Thyroid gland (tissue), 4 donors: ENCODE measurements around the gene MRPL51. TPM values are rescaled to one million over a fixed set of nuclear protein-coding genes. Genes with fewer than 3 reads are reported as not detected.

Source experiments
- DNase-seq, 2 donors: peaks; one replicate each; pipeline ENCODE4 v3.0.0-alpha.2; 2019
- H3K27ac ChIP-seq, 3 donors: fragments of 200-600 bp; sonication (generic); 1 replicate in 2 of 3; 2 replicates in 1 of 3; pipeline ENCODE4 v1.5.1; 2016 to 2019; ENCODE audit warnings: mild to moderate bottlenecking in 1 of 3, moderate library complexity in 1 of 3
- H3K27me3 ChIP-seq: fragments of 200-600 bp; sonication (generic); one replicate; pipeline ENCODE4 v1.5.1; 2019
- H3K36me3 ChIP-seq, 2 donors: fragments of 200-600 bp; sonication (generic); one replicate each; pipeline ENCODE4 v1.5.1; 2016 to 2019
- H3K4me1 ChIP-seq, 2 donors: fragments of 200-600 bp; sonication (generic); one replicate each; pipeline ENCODE4 v1.5.1; 2017 to 2019
- H3K4me3 ChIP-seq, 3 donors: fragments of 200-600 bp; sonication (generic); replicated peaks in 1 of 3; 1 replicate in 2 of 3; 2 replicates in 1 of 3; pipeline ENCODE4 v1.5.1; 2016; ENCODE audit warnings: mild to moderate bottlenecking in 1 of 3
- H3K9me3 ChIP-seq: fragments of 200-600 bp; sonication (generic); one replicate; pipeline ENCODE4 v1.5.1; 2017
- POLR2A ChIP-seq, 2 donors: fragments of 450-650 bp; IDR thresholded peaks; one replicate each; pipeline ENCODE4 v1.6.1; 2017; ENCODE audit warnings: antibody characterized with exemption in 2 of 2, mild to moderate bottlenecking in 2 of 2, moderate library complexity in 1 of 2
- WGBS, 2 donors: methylation state at CpG; one replicate each; pipeline ENCODE4 v1.1.5; 2017; 5-methylcytosine and 5-hydroxymethylcytosine counted together
- intact Hi-C: fragments of 100-400 bp; cut with DNase I; formaldehyde crosslinking; loops from one replicate; pipeline ENCODE4 v1.15.1; 2023
- total RNA-seq, 4 donors: library from RNA; depleted of rRNA; stranded (reverse); fragments of >200 nt; gene quantifications; one replicate each; pipeline ENCODE4 v1.2.3, GENCODE V29; 2016
- TF ChIP-seq, protein P1 (sequence below), 6 experiments: fragments of 200-600 bp in 3 of 6; fragments of 450-650 bp in 3 of 6; sonication (generic) in 3 of 6; IDR thresholded peaks; one replicate each; pipeline ENCODE4 v1.5.1; 2016 to 2019; ENCODE audit warnings: antibody characterized with exemption in 6 of 6, mild to moderate bottlenecking in 2 of 6, inconsistent platforms in 1 of 6, moderate library complexity in 1 of 6

MRPL51 gene
- total RNA-seq, 4 donors from 2014 or later = 16.7 to 84.6 (median 46.9) TPM

DNA sequence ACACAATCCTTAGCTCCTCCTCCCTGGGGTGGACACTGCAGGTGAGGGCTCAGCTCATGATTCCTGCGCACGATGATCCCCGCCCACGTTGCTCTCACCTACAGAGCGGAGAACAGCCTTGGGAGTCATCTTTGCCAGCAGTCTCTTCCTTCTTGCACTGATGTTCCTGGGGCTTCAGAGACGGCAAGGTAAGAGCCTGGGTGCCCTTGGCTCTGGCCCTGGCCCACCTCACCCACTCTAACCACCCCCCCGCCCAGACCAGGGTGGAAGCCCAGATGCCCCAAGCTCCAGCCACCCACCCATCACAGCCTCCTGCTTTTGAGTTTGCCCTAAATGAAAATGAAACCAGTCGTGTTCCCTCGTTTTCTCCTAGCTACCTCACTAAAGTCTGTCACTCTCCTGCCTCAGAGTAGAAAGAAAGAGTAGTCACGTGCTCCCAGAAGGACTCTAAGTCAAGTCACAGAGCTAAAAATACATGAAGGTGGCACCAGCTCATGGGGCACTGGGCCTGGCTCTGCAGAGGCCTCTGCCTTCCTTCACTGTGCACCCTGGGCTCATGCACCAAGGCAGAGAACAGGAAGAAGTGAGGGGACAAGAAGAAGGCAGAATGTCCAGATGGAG, 32.2 kb downstream of the MRPL51 start:
- Histone ChIP-seq H3K9me3 (no peaks in the 10 kb centered on the region), H3K4me1 (no peaks in the 10 kb centered on the region), H3K27ac (peak overlapping the region in 1 of 3 donors; percentile 45), H3K36me3 (peaks cover 58 to 75% of the 10 kb centered on the region in 2 donors), H3K4me3 (no peak overlapping the region), H3K27me3 (no peaks in the 10 kb centered on the region)
- 86 to 91% methylated on average over 9 to 10 of the region's 10 CpGs for WGBS, 2 donors
- intact Hi-C loops = no loop called here
- DNase-seq = no peak
- TF ChIP-seq, protein P1, sequence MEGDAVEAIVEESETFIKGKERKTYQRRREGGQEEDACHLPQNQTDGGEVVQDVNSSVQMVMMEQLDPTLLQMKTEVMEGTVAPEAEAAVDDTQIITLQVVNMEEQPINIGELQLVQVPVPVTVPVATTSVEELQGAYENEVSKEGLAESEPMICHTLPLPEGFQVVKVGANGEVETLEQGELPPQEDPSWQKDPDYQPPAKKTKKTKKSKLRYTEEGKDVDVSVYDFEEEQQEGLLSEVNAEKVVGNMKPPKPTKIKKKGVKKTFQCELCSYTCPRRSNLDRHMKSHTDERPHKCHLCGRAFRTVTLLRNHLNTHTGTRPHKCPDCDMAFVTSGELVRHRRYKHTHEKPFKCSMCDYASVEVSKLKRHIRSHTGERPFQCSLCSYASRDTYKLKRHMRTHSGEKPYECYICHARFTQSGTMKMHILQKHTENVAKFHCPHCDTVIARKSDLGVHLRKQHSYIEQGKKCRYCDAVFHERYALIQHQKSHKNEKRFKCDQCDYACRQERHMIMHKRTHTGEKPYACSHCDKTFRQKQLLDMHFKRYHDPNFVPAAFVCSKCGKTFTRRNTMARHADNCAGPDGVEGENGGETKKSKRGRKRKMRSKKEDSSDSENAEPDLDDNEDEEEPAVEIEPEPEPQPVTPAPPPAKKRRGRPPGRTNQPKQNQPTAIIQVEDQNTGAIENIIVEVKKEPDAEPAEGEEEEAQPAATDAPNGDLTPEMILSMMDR (IDR thresholded peaks at IDR 0.05) = no peak
- TF ChIP-seq POLR2A (IDR thresholded peaks at IDR 0.05) = no peak

DNA sequence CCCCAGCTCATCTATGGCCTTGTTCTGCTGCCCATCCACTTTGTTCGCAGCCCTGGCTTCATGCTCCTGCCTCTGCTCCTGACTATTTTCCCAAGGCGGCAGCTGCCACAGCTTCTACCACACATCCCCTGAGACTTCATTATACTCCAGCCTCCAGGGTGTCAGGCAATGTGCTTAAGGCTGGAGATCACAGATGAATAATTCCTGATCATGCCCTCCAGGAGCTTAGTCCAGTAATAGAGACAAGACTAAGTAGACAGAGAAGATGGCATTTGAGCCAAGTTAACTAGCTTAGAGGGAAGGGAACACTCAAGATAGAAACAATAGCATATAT, 34.1 kb downstream of the MRPL51 start:
- intact Hi-C loops = no loop called here
- Histone ChIP-seq H3K4me1 (no peaks in the 10 kb centered on the region), H3K36me3 (peaks cover 50 to 61% of the 10 kb centered on the region in 2 donors), H3K27ac (no peak overlapping the region), H3K27me3 (no peaks in the 10 kb centered on the region), H3K9me3 (no peaks in the 10 kb centered on the region), H3K4me3 (no peak overlapping the region)
- TF ChIP-seq POLR2A (IDR thresholded peaks at IDR 0.05) = no peak
- TF ChIP-seq, protein P1 (IDR thresholded peaks at IDR 0.05) = no peak
- WGBS, 2 donors = 97 to 100% methylated on average over 2 of the region's 2 CpGs
- DNase-seq = no peak

DNA sequence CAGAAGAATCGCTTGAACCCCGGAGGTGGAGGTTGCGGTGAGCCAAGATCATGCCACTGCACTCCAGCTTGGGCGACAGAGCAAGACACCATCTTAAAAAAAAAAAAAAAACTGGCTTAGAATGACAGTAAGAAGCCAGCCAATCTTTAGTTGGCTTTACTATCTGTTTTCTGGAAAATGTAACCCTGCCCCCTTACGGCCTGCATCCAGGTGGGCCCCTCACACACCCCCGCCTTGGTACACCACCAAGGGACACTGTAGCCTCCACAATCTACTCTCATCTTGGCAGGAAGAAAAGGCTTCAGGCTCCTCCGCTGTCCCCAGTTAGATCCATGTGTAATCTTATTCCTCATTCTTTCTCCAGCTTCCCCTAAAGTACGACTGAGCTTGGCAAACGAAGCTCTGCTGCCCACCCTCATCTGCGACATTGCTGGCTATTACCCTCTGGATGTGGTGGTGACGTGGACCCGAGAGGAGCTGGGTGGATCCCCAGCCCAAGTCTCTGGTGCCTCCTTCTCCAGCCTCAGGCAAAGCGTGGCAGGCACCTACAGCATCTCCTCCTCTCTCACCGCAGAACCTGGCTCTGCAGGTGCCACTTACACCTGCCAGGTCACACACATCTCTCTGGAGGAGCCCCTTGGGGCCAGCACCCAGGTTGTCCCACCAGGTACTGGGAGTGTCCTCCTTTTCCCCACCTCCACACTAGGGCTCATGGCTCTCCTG, 34.6 kb downstream of the MRPL51 start:
- Histone ChIP-seq H3K27me3 (no peaks in the 10 kb centered on the region), H3K4me1 (peaks cover 0 to 2% of the 10 kb centered on the region in 2 donors), H3K9me3 (no peaks in the 10 kb centered on the region), H3K27ac (no peak overlapping the region), H3K36me3 (peaks cover 47 to 55% of the 10 kb centered on the region in 2 donors), H3K4me3 (no peak overlapping the region)
- TF ChIP-seq, protein P1 (IDR thresholded peaks at IDR 0.05) = no peak
- TF ChIP-seq POLR2A (IDR thresholded peaks at IDR 0.05) = no peak
- no peak for DNase-seq
- intact Hi-C loops = no loop called here
- 92 to 95% methylated on average over 14 of the region's 14 CpGs for WGBS, 2 donors

DNA sequence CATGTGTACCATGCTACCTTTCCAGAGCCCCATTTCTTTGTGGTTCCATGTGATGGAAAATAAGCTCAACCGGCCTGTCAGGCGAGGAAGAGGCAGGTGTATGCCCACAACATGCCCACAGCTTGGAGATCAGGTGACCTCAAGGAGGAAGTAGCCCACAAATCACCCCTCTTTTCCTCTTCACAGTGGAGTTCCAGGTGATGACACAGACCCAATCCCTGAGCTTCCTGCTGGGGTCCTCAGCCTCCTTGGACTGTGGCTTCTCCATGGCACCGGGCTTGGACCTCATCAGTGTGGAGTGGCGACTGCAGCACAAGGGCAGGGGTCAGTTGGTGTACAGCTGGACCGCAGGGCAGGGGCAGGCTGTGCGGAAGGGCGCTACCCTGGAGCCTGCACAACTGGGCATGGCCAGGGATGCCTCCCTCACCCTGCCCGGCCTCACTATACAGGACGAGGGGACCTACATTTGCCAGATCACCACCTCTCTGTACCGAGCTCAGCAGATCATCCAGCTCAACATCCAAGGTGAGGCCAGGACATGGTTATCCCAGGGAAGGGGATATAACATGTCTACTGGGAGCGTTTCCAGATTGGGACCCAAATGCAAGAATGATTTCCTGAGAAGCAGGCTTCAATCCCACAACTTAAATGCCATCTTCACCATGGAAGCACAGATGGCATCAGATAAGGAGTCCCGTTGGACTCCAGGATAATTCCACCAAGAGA, 35.7 kb downstream of the MRPL51 start:
- H3K27ac ChIP-seq = no peak overlapping the region
- intact Hi-C loops = no loop called here
- DNase-seq = no peak
- no peaks in the 10 kb centered on the region for H3K27me3 ChIP-seq
- H3K4me1 ChIP-seq = peaks cover 7 to 12% of the 10 kb centered on the region in 2 donors
- no peaks in the 10 kb centered on the region for H3K9me3 ChIP-seq
- WGBS, 2 donors = 90 to 95% methylated on average over 8 to 12 of the region's 12 CpGs
- TF ChIP-seq POLR2A (IDR thresholded peaks at IDR 0.05) = no peak
- TF ChIP-seq, protein P1 (IDR thresholded peaks at IDR 0.05) = no peak
- no peak overlapping the region for H3K4me3 ChIP-seq
- peaks cover 36 to 47% of the 10 kb centered on the region in 2 donors for H3K36me3 ChIP-seq
